HG02970 (cell line): ENCODE results near the gene SNRPE.
"Not testable (repeated sequence)": the region's sequence is repeated elsewhere in the genome, so short reads cannot be mapped to it uniquely, and the experiment has no call there.

Experiments
- ATAC-seq: cut with Tn5 transposase; IDR thresholded peaks from one replicate; pipeline ENCODE4 v1.9.1; 2021; ENCODE audit warnings: mild to moderate bottlenecking, moderate library complexity, moderate number of reproducible peaks; ENCODE audit not compliant: unreplicated experiment, low FRiP score

The SNRPE gene

DNA sequence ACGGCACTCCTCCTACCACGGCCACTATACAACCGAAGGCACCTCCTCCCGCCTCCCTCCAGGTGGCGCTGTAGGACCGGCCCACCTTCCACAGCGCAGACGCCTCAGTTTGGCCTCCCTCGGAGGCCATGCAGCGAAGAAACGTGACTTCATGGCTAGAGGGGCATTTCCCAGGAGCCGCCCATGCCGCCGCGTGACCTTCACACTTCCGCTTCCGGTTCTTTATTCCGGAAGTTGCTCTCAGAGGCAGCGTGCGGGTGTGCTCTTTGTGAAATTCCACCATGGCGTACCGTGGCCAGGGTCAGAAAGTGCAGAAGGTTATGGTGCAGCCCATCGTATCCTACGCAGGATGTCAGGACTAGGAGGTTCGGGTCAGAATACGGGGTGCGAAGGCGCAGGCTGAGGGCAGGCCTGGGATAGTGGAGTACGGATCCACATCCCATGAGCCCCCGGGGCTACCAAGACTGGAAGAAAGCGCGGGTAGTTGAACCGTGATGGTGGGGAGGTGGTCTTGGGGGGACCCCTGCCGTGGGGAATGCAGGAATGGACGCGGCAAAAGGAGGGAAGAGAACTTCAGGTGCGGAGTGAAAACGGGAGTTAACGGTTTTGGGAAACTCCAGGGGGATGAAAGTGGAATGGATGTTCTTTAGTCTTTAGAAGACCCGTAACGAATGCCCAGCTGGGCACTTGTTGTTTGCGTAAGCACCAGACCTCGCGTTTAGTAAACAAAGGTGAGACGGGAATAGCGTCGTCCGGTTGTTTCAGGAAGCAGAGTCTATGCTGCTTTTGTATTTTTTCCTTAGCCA, at the start of gene SNRPE:
Gene SNRPE (plus strand): TSS at position 221 of the 806 bp plus-strand sequence. CDS start 61 bp downstream, at position 282.
- peak; percentile 98 for ATAC-seq

DNA sequence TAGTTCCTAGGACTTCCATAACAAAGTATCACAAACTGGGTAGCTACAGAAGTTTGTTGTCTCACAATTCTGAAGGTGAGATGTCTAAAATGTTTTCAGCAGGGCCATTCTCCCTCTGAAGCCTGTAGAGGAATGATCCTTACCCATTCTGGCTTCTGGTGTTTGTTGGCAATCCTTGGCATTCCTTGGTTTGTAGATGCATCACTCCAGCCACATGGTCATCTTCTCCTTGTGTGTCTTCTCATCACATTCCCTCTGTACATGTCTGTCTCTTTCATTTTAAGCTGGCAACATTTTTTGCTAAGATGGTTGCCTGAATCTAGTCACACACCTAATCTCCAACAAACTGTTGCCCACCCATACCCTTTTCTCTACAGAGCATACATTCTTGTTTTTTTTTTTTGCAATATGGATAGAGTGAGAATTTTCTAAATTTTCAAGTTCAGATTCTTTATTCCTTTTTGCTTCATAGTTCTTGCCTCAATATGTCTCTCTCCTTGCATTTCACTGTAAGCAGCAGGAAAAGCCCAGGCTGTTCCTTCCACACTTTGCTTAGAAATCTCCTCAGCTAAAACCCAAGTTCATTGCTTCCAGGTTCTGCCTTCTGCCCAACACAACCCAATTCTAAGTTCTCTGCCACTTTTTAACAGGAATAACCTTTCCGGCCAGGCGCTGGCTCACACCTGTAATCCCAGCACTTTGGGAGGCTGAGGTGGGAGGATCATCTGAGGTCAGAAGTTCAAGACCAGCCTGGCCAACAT, 47.6 kb upstream of the SNRPE start:
- ATAC-seq: no peak

DNA sequence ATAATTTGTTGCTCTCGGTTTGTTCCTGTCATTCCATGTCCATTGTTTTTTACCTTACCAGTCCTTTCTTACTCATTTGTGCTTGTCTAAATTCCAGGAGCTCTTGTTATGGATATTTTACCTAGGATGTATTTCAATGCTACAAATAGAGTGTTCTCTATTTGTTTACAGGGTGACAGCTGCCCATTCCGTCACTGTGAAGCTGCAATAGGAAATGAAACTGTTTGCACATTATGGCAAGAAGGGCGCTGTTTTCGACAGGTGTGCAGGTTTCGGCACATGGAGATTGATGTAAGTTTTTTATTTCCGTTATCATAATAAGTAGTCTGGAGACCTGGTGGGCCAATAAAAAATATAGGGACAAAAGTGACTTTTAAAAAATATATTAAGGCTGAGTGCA, 43.0 kb upstream of the SNRPE start:
- no peak for ATAC-seq

DNA sequence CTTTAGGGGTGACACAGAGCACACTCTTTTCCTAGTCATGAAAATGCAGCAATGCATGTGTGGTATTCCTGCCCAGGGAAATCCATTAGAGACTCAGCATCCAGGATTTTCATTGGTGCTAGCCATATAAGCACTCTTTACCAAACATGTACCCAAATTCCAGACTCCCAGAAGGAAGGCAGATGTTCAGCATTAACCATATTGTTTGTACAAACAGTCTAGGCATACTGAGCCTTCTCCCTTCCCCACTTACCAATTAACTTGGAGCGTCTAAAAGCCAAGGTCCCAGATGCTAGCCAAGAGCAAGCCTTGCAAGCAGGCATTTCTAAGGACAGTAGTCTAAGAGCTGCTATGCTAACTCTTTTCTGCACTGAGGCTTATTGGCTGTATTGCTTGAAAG, 38.1 kb upstream of the SNRPE start:
- ATAC-seq: no peak

DNA sequence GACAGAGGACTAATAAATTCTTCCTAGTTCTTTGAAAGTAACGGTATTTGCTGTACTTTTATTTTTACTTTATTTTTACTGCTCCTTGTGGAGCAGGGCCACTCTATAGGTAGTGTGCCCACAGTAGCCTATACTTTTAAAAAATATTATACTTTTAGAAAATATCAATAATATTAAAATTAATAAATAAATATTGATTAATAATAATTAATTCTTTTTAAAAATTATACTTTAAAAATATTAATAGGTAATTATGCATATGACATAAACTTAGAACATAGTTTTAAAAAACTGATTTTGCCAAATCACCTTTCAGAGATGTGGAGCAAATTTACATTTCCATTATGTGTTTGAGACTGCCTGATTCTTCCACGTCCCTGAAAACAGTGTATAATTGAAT, 35.2 kb upstream of the SNRPE start:
- ATAC-seq: no peak

DNA sequence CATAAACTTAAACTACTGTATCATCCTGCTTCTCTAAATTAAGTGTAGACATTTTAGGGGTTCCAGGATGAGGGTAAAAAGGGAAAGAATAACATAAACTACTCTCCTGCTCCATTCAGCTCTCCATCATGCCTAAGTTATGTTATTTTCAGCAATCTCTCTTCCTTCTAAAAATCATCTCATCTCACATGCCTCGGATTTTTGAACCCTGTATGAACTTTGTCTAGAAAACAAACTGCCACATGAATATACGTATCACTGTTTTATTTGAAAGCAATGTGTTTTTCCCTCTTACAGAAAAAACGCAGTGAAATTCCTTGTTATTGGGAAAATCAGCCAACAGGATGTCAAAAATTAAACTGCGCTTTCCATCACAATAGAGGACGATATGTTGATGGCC, 33.4 kb upstream of the SNRPE start:
- no peak for ATAC-seq

DNA sequence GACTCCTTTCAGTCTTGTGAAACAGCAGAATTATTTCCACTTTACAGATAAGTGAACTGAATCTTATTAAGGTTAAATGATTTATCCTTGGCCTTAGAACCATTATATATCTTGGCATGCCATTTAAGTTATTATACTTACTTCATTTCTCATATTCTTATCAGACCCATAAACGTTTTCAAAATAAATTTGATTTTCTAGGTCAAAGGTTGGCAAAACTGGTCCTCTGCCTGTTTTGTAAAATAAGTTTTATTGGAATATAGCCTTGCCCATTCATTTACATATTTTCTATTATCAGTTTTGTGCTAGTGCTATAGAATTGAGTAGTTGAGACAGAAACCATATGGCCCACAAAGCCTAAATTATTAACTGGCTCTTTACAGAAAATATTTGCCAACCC, 32.9 kb upstream of the SNRPE start:
- ATAC-seq: no peak

DNA sequence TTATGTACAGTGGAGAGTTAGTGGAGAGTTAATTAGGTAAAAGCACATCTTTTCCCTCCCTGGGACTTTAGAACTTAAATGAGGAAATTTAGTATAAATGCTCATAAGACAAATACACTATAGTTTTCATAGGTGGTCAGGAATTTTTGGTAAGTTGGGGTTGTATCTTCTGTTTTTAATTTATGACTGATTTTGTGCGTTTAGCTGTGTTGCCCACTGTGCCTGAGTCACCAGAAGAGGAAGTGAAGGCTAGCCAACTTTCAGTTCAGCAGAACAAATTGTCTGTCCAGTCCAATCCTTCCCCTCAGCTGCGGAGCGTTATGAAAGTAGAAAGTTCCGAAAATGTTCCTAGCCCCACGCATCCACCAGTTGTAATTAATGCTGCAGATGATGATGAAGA, 32.2 kb upstream of the SNRPE start:
- ATAC-seq: not testable (repeated sequence)

DNA sequence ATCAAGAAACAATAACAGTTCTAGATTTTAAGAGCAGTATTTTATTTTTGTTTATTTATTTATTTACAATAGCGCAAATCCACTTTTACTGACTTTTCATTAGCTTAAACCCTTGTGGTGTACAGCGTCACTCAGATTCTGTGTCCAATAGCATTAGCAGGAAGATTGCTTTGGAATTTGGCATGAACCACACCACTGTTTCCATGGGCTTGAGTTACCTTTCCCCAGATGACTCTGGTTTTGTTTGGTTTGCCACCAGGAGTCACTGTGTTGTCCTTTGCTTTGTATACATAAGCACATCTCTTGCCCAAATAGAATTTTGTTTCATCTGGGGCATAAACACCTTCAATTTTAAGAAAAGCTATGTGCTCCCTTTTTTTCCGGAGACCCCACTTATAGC, 25.9 kb upstream of the SNRPE start:
- no peak for ATAC-seq

DNA sequence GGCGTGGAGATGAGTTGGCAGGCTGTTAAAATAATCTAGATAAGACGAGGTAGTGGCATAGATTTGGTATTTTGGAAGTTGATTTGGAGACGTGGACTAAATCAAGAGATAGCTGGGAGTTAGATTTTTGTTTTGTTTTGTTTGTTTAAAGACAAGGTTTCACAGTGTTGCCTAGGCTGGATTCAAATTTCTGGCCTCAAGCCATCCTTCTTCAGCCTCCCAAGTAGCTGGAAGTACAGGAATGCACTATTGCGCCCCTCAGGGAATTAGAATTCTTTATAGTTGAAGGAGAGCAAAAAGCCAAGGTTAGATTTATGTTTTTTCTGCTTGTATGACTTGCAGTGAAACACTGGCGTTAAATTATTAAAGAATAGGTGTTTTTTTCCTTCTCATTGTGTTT, 22.3 kb upstream of the SNRPE start:
- no peak for ATAC-seq

DNA sequence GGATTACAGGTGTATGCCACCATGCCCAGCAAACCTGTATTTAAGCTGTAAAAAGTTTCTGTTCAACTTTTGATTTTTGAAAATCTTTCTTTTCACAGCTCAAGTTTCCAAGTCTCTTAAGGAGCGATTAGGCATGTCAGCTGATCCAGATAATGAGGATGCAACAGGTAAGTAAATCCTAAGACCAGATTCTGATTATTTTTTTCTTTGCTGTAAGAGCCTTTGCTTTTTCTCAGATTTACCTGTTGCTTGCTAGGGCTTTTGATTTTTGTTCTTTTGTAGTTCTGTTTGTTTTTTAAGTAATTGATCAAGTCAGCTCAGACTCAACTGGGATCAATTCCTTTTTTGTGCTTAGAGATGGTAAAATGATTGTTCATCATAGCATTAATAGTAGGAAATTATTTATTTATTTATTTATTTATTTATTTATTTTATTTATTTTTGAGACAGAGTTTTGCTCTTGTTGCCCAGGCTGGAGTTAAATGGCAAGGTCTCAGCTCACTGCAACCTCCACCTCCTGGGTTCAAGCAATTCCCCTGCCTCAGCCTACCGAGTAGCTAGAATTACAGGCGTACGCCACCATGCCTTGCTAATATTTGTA, 21.1 kb upstream of the SNRPE start:
- ATAC-seq: no peak

DNA sequence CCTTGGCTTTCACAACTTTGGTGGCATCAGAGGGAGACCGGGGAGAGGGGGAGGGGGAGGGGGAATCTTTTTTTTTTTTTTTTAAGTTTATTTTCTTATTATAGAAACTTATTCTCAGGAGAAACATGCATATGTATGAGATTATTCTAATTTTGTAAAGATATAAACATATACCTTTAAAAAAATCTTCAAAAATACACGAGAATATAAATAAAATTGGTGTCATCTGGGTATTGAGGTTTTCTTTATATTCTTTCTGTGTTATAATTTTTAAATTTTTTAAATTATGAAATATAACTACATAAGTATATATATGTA, 18.9 kb upstream of the SNRPE start:
- no peak for ATAC-seq

DNA sequence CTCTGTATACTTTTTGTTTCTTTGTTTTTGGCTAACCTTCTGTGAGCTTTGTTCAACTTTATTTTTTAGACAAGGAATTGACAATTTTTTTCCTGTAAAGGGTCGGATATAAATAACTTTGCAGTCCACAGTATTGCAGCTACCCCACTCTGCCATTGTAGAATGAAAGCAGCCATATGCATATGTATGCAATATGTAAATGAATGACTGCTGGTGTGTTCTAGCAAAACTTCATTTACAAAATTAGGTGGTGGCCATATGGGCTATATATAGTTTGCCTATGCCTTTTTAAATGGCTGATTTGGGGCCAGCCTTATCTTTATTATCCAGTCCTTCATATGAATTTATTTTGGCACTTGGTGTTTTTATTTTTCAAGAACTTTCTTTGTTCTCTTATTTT, 18.0 kb upstream of the SNRPE start:
- no peak for ATAC-seq

DNA sequence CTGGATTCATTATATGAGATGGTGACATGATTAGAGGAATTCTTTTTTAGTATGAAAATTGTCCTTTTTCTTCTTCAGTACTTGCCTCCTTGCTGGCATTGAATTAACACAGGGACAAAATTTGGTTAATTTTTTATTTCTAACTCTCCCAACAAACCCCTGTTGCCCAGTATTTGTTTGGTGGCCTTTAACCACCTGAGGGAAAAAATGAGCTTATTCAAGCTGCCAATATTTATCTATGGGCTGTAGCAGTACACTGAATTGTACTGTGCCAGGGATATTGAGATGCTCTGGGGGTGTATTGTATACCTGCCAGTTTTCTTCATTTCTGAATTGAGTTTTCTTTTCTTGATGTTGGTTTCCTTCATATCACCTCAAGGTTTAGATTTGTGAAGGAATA, 8.3 kb upstream of the SNRPE start:
- ATAC-seq: not testable (repeated sequence)

DNA sequence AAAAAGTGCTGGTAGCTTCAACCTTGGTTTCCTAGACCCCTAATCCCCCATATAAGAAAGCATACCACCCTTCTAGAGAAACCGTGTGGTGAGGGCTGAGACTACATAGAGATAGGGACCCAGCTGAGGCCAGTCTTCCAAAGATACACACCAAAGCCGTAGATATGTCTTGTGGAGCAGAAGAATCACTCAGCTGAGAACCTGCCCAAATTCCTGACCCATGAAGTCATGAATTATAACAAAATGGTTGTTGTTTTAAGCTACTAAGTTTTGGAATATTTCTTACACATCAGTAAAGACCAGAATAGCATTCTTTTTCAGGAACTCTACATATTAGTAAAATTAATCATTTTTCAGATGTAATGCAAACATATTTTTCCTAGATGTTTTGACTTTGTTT, 3.3 kb upstream of the SNRPE start:
- ATAC-seq: no peak

DNA sequence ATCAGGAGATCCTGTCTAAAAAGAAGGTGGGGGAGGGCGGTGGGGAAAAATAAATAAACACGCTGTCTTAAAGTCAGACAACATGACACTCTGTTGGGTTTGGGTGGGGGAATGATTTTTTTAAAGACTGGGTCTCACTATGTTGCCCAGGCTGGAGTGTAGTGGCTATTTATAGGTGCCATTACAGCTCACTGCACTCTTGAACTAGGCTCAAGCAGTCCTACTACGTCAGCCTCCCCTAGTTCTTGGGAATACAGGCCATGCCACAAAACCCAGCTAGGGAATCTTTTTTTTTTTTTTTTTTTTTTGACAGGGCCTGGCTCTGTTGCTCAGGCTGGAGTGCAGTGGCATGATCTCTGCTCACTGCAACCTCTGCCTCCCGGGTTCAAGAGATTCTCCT, 2.4 kb upstream of the SNRPE start:
- no peak for ATAC-seq

DNA sequence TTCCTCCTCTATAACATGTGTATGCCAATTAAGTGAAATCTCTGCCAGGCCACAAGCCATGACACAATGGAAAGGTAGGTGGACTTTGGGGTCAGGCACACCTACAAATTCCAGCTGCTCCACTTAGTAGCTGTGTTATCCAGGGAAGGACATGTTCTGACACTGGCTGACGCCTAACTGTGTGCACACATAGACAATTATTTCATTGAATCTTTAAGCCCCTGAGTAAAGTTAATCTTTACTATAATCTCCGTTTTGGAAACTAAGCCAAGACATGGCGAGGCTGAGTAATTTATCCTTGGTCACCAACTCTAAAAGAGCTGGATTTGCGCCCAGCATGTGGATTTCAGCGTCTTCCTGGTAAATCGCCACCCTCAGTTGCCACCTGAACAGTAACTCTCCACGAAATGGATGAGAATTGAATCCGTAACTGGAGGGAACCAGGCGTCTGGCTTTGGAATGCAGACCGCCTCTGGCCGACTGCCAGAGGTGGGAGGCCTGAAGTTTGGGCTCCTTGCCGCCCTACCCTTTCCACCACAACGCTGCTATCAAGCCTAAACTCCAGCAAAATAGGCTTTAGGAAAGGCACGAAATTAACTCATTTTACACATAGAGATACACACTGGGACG, 888 bp upstream of the SNRPE start:
- ATAC-seq: no peak

DNA sequence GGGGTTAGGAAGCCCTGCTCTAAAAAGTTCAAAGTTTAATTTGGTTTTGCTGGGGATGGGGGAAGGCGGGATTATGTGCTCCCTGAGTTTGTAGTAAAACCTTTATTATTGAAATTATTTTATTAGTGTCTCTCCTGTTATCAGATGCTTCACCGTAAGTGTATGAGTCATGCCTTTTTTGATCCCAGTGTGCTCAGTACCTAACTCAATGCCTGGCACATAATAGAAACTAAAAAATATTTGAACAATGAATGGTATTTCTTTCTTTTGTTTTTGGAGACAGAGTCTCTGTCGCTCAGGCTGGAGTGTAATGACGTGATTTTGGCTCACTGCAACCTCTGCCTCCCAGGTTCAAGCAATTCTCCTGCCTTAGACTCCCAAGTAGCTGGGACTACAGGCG, 6.4 kb downstream of the SNRPE start:
- no peak for ATAC-seq

DNA sequence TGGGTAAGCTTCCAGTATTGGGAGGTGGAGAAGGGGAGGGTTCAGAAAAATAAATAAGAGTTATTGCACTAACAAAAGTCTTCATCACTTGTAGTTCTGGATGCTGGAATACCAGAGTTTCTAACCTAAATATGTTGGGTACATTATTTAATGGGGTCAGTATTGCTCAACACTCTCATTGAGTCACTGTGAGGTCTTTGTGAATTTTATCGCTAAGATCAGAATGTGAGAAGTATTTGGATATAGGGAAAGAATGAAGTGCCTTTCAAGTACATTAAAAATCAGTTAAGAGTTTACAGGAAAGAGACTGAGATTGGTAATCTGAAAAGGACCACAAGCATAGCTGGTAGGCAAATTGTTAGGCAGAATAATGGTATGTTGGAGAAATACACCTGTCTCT, 8.8 kb downstream of the SNRPE start:
- ATAC-seq: no peak

DNA sequence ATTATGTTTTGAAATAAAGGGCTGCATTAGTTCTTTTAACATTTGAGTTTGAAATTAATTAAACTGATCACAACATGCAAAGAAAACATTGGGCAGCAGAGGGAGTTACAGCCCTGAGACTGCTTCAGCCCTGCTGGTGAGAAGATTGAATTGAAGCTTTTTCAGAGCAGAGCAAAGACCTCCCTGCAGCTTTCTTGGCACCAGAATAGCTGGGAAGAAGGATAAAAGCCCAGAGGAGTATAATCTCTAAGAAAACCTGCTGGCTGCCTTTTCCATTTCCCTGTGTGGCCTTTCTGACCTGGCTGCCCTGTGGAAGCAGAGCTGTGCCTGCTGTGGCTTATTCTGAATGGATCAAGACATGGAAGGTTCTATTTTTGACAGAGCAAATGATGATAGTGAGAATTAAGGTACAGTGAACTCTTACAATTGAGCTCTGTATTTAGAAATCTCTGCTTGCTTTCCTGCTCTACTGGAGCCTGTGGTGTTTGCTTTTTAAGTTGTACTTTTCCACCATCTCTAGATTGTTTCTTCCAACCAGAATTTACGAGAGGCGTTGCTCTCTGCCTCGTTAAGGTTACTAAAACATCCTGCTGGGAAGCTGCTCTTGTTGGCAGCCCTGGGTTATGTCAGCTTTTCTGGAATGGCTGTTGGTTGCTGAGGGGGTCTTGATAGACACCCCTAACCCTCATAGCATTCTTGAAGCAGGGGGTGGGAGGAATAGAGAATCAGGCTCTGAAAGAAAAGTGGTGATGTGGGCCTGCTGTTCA, 9.9 kb downstream of the SNRPE start:
- no peak for ATAC-seq

DNA sequence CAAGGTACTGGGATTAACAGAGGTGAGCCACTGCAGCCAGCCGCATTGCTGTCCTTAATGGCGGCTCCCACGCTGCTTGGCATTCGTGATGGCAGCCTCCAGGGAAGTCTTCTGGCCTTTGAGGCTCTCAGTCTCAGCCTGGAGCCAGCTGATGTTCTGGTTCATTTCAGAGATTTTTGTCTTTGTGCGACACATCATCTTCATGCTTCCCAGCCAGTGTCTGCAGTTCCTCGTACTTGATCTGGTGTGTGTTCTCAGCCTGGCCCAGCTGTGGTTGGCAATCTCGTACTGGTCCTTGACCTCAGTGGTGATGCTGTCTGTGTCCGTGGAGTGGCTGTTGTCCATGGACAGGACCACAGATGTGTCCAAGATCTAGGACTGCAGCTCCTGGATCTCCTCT, 11.7 kb downstream of the SNRPE start:
- no peak for ATAC-seq
